Epithelial cell of proximal tubule (primary cell): ENCODE data around the gene MPZL1. TPM values are rescaled to one million over a fixed set of nuclear protein-coding genes. Genes with fewer than 3 reads are reported as not detected.
"Not testable (repeated sequence)": the region's sequence is repeated elsewhere in the genome, so short reads cannot be mapped to it uniquely, and the experiment has no call there.

Source experiments
- DNase-seq: peaks from one replicate; pipeline ENCODE4 v3.0.0-alpha.2; 2011; ENCODE audit warnings: low read depth
- H3K4me3 ChIP-seq: 2 replicates; pipeline ENCODE4 v1.5.1; 2011; ENCODE audit warnings: low read depth, mild to moderate bottlenecking, low read length
- CTCF ChIP-seq: conservative IDR thresholded peaks from 2 replicates; pipeline ENCODE4 v1.5.1; 2012; ENCODE audit warnings: low read depth, mild to moderate bottlenecking, low read length
- total RNA-seq: library from RNA; depleted of rRNA; stranded (reverse); fragments of >200 nt; gene quantifications from 2 replicates; pipeline ENCODE4 v1.2.3, GENCODE V29; 2015

MPZL1 gene
- total RNA-seq, 1 donor from 2014 or later, result 43.0 TPM

- no peak for DNase-seq
- no peak overlapping the region for H3K4me3 ChIP-seq
- TF ChIP-seq CTCF, result no peak
Observed at GRCh38 chr1:167829868-167830267, 108.1 kb downstream of the MPZL1 start.

- H3K4me3 ChIP-seq, DNase-seq: not testable (repeated sequence)
Observed at GRCh38 chr1:167830668-167831067, 108.9 kb downstream of the MPZL1 start.

GRCh38 chr1:167832693-167833092 is 110.9 kb downstream of the MPZL1 start:
- H3K4me3 ChIP-seq, result no peak overlapping the region
- no peak for DNase-seq
- no peak for TF ChIP-seq CTCF

GRCh38 chr1:167833904-167834303 is 112.1 kb downstream of the MPZL1 start:
- no peak for TF ChIP-seq CTCF
- no peak for DNase-seq
- H3K4me3 ChIP-seq, result no peak overlapping the region

- no peak for DNase-seq
- H3K4me3 ChIP-seq, result no peak overlapping the region
- no peak for TF ChIP-seq CTCF
Observed at GRCh38 chr1:167836197-167836596, 114.4 kb downstream of the MPZL1 start.

- DNase-seq, result no peak
Observed at GRCh38 chr1:167837326-167837725, 115.5 kb downstream of the MPZL1 start.

GRCh38 chr1:167839009-167839408 is 117.2 kb downstream of the MPZL1 start:
- TF ChIP-seq CTCF, result no peak
- DNase-seq, result no peak
- no peak overlapping the region for H3K4me3 ChIP-seq

More at GRCh38 chr1:167837326-167837725, 115.5 kb downstream of the MPZL1 start:
- no peak overlapping the region for H3K4me3 ChIP-seq
- no peak for TF ChIP-seq CTCF

Other genes with a start within 250 kb of the MPZL1 start
- not detected in 2 replicates for gene CD247, start 203.5 kb upstream of the MPZL1 start, total RNA-seq
- gene CREG1, start 168.2 kb upstream of the MPZL1 start, total RNA-seq, result 25.2 and 48.1 TPM in 2 replicates
- gene RCSD1, start 91.8 kb upstream of the MPZL1 start, total RNA-seq, result not detected in 2 replicates
- not detected in 2 replicates for gene ADCY10, start 192.2 kb downstream of the MPZL1 start, total RNA-seq
- 35.5 and 37.5 TPM in 2 replicates for gene DCAF6, start 214.7 kb downstream of the MPZL1 start, total RNA-seq
- gene MPC2, start 215.1 kb downstream of the MPZL1 start, total RNA-seq, result 47.7 and 62.3 TPM in 2 replicates